Ishikawa (cell line): Measurements from ENCODE around the gene TGM5.

Experiments used
- EGR1 ChIP-seq: IDR thresholded peaks from 2 replicates; pipeline ENCODE4 v1.6.1; 2012
- EP300 ChIP-seq: IDR thresholded peaks from 2 replicates; pipeline ENCODE4 v1.6.1; 2012; ENCODE audit warnings: borderline replicate concordance
- TAF1 ChIP-seq: IDR thresholded peaks from 2 replicates; pipeline ENCODE4 v1.6.1; 2012; ENCODE audit warnings: low read depth, mild to moderate bottlenecking

- TF ChIP-seq TAF1 (no peak), EGR1 (no peak), EP300 (no peak)
Measured at GRCh38 chr15:43268111-43269105, 1.7 kb upstream of the TGM5 start.
